HuH-7.5 (cell line): ENCODE measurements around the gene CDIPT.
A peak's percentile ranks its signal among the peaks of the same experiment; 100 is the strongest.
"Not testable (repeated sequence)": the region's sequence is repeated elsewhere in the genome, so short reads cannot be mapped to it uniquely, and the experiment has no call there.

Experiments
- DNase-seq: peaks from one replicate; pipeline ENCODE4 v3.0.0; 2011; ENCODE audit warnings: low spot score

The CDIPT gene

DNA sequence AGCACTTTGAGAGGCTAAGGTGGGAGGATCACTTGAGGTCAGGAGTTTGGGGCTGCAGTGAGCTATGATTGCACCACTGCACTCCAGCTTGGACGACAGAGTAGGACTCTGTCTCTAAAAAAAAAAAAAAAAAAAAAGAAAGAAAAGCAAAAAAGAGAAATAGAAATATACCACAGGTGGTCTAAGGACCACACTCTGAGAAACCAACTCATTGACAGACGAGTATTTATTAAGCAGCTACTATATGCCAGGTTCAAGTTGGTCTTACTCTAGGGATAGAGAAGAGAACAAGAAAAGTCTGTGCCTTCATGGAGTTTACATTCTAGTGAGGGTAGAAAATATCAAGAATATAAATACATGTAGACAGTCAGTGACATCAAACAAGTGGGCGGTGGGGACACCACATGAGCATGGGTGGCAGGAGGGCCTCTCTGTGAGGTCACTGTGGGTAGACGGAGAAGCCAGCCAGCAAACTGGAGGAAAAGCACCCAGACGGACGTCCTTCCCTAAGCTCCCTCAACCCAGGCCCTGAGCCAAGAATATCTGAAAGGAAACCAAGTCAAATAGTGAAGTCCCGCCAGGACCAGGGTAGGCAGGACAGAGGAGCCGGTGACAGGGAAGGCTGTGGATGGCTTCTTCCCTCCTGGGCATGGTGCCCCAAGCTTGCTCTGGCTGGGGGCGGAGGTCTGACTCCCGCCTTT, 4.7 kb downstream of the CDIPT start:
- no peak for DNase-seq

- DNase-seq = no peak
Measured at GRCh38 chr16:29857133-29857760, 5.8 kb downstream of the CDIPT start.

GRCh38 chr16:29854520-29855100, 8.4 kb downstream of the CDIPT start:
- no peak for DNase-seq

- no peak for DNase-seq
Measured at GRCh38 chr16:29852654-29853053, 10.4 kb downstream of the CDIPT start.

DNA sequence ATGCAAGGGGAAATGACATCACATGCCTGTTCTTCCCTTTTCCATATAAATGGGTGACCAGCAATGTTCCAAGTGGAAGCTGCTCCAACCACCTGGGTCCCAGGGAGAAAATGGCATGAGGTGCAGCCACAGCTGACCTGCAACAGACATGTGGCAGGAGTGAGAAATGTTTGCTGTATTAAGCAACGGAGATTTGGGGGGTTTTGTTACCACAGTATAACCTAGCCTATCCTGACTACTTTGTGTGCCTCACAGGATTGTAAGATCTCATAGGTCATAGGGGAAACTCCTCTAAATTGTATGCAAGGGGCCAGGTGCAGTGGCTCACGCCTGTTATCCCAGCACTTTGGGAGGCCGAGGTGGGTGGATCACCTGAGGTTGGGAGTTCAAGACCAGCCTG, 12.0 kb downstream of the CDIPT start:
- DNase-seq = no peak

GRCh38 chr16:29849505-29849904, 13.5 kb downstream of the CDIPT start:
- no peak for DNase-seq

DNA sequence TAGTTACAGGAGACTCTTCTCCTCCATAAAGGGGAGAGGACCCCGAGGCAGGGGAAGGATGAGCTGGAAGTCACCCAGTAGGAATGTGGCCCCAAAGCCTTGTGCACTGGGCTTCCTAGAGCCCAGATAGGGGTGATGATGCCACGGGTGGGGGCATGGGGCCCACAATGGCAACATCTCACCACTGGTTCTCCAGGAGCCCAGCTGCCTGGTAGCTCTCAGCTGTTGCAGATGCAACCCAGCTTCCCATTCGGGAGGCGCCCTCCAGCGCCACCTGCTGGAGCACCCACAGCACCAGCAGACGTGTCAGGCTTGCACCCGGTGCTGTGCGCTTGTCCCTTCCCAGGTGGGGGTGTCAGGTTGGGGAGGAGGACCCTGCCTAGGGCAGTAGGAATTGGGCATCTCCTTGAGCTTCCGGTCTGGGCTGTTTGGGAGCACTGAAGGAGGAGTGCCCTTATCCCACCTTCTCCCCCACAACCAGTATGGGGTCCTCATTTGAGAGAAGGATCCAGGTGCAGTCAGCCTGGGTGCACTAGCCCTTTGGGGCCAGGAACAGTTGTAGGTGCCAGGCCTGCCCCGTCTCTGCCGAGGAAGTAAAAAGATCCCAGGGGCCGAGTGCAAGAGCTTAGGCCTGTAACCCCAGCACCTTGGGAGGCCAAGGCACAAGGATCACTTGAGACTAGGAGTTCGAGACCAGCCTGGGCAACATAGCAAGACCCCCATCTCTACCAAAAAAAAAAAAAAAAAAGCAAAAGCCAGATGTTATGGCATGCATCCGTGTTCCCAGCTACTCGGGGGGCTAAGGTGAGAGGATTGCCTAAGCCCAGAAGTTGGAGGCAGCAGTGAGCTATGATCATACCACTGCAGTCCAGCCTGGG, 14.4 kb downstream of the CDIPT start:
- peak; percentile 85 for DNase-seq

DNA sequence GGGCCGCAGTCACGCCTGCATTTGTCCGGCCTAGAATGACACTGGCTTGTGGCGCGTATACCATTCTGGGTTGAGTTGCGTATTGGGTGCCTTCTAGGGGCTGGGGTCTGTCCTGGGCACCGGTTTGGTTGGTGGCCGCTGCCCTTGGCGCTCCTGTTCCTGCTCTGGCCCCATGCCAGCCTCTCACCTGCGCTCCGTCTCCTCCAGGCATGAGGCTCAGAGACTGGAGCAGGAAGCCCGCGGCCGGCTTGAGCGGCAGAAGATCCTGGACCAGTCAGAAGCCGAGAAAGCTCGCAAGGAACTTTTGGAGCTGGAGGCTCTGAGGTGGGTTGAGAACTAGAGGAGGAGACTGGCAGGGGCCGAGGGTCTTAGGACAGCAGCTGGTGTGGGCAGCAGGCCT, 17.4 kb downstream of the CDIPT start:
- DNase-seq = no peak

DNA sequence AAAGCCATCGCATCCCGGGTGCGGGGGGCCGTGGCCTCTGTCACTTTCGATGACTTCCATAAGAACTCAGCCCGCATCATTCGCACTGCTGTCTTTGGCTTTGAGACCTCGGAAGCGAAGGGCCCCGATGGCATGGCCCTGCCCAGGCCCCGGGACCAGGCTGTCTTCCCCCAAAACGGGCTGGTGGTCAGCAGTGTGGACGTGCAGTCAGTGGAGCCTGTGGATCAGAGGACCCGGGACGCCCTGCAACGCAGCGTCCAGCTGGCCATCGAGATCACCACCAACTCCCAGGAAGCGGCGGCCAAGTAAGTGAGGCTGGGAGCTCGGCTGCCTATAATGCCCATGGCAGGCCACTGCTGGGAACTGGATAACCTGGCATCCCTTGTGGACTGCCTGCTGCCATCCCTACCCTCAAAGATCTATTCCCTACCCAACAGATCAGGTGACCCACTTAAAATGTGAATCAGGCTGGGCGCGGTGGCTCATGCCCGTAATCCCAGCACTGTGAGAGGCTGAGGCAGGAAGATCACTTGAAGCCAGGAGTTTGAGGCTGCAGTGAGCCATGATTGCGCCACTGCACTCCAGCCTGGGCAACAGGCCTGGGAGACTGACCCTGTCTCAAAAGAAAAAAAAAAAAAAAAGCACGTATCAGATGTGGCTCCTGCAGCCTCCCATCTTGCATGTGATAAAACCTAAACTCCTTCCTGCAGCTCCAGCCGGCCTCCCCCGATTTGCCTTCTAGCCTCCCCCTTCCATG, 18.3 kb downstream of the CDIPT start:
- DNase-seq = no peak

DNA sequence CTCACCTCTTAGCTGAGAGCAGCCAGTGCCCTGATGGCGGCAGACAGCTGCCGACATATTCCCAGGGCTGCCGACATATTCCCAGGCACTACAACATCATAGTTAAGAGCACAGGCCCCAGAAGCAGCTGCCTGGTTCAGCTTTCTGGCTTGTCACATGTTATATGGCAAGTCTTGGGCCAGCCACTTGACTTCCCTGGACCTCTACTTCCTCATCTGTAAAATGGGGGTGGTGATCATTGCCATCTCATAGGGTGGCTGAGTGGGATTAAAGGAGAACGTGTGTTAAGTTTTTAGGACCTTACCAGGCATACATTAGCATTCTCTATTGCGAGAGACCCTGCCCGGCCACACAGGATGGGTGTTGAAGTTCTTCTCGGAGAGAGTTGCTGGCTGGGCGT, 19.1 kb downstream of the CDIPT start:
- no peak for DNase-seq

GRCh38 chr16:29842732-29843346, 20.2 kb downstream of the CDIPT start:
- DNase-seq = no peak

DNA sequence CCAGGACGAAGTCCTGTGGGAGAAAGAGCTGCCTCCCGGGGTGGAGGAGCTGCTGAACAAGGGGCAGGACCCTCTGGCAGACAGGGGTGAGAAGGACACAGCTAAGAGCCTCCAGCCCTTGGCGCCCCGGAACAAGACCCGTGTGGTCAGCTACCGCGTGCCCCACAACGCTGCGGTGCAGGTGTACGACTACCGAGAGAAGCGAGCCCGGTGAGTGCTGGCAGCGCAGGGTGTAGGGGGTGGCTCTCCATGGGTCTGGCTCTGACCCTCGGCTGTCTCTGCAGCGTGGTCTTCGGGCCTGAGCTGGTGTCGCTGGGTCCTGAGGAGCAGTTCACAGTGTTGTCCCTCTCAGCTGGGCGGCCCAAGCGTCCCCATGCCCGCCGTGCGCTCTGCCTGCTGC, 21.4 kb downstream of the CDIPT start:
- no peak for DNase-seq

DNA sequence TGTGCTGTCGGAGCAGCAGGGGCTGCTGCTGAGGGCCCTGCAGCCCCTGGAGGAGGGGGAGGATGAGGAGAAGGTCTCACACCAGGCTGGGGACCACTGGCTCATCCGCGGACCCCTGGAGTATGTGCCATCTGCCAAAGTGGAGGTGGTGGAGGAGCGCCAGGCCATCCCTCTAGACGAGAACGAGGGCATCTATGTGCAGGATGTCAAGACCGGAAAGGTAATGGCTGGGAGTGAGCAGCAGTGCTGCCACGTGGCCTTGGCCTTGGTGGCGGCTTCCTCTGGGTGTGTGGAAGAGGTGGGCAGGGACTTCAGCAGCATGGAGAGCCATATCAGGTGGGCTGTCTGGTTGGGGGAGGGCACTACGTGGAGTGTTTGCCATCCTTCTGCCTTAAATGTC, 22.8 kb downstream of the CDIPT start:
- no peak for DNase-seq

GRCh38 chr16:29839822-29840221, 23.2 kb downstream of the CDIPT start:
- DNase-seq = no peak

DNA sequence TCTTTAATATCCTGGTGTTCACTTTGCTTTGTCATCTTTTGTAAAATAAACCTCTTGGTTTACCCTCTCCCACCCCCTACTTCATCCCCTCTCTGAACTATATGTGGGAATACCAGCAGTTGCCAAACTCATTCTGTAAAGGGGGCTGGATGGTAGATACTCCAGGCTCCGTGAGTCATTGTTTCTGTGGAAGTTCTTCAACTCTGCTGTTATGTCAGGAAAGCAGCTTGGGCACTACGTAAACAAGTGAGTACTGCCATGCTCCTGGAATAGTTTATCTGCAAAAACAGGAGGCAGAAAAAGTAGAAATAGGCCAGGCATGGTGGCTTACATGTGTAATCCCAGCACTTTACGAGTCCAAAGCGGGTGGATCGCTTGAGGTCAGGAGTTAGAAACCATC, 25.2 kb downstream of the CDIPT start:
- DNase-seq = no peak

GRCh38 chr16:29836623-29837022, 26.4 kb downstream of the CDIPT start:
- DNase-seq = no peak

DNA sequence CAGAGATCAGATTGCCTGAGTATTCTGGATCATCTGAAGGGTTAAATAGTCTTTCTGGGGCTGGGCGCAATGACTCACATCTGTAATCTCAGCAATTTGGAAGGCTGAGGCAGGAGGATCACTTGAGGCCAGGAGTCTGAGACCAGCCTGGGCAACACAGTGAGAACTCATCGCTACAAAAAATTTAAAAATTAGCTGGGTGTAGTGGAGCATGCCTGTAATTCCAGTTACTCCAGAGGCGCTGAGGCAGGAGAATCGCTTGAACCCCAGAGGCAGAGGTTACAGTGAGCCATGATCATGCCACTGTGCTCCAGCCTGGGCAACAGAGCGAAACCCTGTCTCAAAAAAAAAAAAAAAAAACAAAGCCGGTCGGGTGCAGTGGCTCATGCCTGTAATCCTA, 27.1 kb downstream of the CDIPT start:
- DNase-seq = no peak

DNA sequence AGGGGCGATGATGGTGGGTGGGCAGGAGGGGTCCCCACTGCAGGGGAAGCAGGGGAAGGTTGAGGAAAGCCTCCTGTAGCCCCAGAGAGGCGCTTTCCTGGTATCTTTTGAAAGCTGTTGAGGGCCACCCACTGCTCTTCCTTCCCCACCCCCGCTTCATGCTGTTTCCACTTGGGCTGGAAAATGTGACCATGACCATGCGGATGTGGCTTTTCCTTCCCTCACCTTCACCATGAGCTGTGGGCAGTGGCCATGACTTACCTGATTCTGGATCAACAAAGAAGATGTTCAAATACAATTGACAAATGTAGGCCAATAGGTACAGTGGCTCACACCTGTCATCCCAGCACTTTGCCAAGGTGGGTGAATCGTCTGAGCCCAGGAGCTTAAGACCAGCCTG, 28.9 kb downstream of the CDIPT start:
- DNase-seq = no peak

GRCh38 chr16:29833219-29833618, 29.8 kb downstream of the CDIPT start:
- not testable (repeated sequence) for DNase-seq

GRCh38 chr16:29831490-29831889, 31.5 kb downstream of the CDIPT start:
- DNase-seq = no peak

DNA sequence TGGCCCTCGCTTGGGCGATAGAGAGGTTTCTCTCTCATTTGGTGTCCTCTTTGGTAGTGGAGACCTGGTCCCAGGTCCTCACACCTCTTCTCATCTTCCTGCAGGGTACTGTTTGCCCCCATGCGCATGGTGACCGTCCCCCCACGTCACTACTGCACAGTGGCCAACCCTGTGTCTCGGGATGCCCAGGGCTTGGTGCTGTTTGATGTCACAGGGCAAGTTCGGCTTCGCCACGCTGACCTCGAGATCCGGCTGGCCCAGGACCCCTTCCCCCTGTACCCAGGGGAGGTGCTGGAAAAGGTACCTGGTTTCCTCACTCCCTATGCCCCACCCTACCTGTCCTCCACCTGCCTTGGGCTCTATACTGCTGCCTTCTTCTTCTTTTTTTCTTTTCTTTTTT, 32.3 kb downstream of the CDIPT start:
- DNase-seq = no peak

GRCh38 chr16:29826342-29826695, 36.7 kb downstream of the CDIPT start:
- DNase-seq = no peak
